Measurements from ENCODE around the gene GABRB2.
"Not testable (repeated sequence)": the region's sequence is repeated elsewhere in the genome, so short reads cannot be mapped to it uniquely, and the experiment has no call there.

GABRB2 gene

DNA sequence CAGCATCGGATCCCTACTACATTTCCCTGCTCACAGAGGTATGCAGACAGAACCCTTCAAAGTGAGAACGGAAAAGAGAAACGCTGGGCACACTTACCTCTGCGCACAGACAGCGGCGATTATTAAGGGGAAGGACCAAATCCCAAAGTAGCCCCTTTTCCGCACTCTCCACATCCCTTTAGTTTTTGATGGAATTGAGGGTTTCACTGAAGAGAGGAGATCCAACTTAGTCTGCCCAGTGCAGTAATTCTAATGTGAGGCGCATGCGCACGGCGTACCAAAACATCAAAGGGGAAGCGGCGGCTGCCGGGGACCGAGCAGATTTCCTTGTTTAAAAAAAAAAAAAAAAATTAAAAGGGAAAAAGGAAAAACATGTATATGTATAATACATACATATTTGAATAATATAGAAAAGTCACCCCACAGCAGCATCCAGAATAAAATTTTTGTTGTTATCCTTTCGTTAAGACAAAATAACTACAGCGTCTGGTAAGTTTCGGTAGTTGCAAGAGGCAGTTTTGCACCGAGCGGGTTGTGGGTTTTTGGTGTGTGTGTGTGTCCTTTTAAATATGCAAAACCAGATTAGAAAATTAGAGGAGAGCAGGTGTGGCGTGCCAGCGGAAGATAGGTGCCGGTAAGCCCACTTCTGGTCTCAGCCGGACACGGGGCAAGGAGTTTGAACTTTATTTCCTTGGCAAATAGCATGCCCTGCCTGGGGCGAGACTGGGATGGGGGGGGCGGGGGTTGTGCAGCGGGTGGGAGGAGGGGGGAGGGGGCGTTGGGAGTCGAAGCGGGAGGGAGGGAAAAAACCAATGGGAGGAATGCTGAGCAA is at the start of gene GABRB2:
TSS of gene GABRB2 (minus strand) at position 256 of the 832 bp plus-strand sequence. CDS start at position 174, 82 bp downstream.
- DNase-seq: no peak

GRCh38 chr5:161585798-161586197 is 39.3 kb upstream of the GABRB2 start:
- no peak for DNase-seq

- no peak for DNase-seq
These were observed 34.1 kb upstream of the GABRB2 start for GRCh38 chr5:161580621-161581020.

- DNase-seq: no peak
These were observed 26.4 kb upstream of the GABRB2 start for GRCh38 chr5:161572914-161573313.

DNA sequence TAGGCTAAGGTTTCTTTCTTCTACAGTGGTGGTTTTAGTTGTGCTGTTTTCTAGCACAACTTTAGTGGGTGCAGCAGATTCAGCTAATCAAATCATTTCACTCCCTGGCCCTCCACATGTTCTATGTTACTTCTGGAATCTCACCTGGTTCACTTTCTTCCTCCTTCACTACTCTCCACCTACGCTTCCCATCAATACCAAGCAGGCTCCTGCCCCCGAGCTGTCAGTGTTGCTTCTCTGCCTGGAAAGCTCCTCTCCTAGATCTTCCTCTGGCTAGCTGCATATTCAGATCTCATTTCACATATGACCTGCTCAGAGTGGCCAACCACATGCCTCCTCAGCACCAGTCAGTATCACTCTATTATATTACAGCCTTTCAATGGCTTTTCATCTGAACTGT is 19.6 kb upstream of the GABRB2 start:
- no peak for DNase-seq

- no peak for DNase-seq
These were observed 15.9 kb upstream of the GABRB2 start for GRCh38 chr5:161562446-161562845.

GRCh38 chr5:161549106-161549505 is 2.6 kb upstream of the GABRB2 start:
- no peak for DNase-seq

- no peak for DNase-seq
These were observed 2.1 kb upstream of the GABRB2 start for GRCh38 chr5:161548487-161549094.

- no peak for DNase-seq
These were observed 1.4 kb upstream of the GABRB2 start for GRCh38 chr5:161547738-161548486.

- DNase-seq: no peak
These were observed 847 bp upstream of the GABRB2 start for GRCh38 chr5:161547406-161547737.

- DNase-seq: no peak
These were observed 443 bp downstream of the GABRB2 start for GRCh38 chr5:161546095-161546469.

GRCh38 chr5:161545344-161546094 is 1.0 kb downstream of the GABRB2 start:
- no peak for DNase-seq

DNA sequence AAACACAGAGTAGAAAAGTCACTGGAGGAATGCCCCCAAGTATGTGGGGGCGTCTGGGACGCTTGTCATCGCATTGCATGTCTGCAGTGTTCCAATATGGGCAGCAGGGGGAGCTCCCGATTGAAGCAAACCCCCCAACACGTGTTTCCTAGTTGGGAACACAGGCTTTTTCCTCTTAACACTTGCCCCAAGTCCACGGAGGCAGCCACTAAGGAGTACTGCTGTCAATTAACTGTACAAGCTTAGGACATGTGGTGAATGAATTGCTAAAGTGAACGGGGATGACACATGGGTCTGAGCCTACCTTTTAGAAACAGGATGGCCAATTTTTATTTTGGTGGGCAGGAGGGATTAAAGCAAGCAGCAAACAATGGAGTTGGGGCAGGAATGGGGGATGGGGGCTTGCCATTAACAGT is 2.2 kb downstream of the GABRB2 start:
- no peak for DNase-seq

- no peak for DNase-seq
These were observed 7.5 kb downstream of the GABRB2 start for GRCh38 chr5:161539016-161539415.

- no peak for DNase-seq
These were observed 10.8 kb downstream of the GABRB2 start for GRCh38 chr5:161535762-161536161.

DNA sequence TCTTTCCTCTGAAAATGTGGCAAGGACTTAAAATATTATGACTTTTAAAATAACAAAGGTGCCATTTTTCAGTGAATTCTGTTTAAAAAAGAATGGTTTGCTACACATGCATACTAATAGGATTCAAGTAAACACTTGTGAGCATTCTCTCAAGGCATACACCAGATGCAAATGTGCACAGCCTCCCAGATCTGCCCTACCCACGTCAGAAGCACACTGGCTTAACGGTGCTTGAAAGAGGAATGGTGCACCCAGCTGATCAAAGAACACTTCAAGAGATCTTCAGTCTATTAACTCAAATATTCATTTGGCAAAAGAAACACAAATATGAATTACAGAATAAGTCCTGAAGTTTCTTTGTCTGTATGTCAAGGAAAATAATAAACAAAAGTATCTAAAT is 15.8 kb downstream of the GABRB2 start:
- DNase-seq: no peak

- DNase-seq: no peak
These were observed 32.6 kb downstream of the GABRB2 start for GRCh38 chr5:161513942-161514341.

- DNase-seq: no peak
These were observed 38.9 kb downstream of the GABRB2 start for GRCh38 chr5:161507591-161507990.

DNA sequence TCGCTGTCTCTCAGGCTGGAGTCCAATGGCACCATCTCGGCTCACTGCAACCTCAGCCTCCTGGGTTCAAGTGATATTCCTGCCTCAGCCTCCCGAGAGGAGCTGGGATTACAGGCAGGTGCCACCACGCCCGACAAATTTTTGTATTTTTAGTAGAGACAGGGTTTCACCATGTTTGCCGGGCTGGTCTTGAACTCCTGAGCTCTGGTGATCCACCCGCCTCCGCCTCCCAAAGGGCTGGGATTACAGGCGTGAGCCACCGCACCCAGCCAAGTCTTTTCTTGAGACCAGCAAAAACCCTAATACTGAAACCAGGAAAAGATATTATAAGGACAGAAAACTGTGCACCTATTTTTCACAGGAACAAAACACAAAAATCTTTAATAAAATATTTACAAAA is 41.4 kb downstream of the GABRB2 start:
- not testable (repeated sequence) for DNase-seq

DNA sequence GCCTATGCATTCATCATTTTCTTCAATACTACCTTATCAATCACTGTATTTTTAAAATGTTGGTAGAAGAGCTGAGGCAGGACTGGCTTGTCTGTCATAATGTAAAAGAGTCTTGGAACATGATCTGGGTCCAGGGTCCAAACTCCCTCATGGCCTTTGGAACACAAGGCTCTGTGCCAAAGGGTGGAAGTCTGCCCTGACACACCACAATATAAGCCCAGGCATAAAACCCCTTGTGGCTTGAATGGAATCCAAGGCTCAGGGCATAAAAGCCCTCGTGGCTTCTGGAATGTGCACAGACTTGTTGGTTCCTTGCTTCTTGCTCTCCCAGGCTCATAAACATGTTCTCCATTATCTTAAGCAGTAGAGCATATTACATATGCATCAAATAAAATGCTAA is 48.0 kb downstream of the GABRB2 start:
- DNase-seq: no peak

GRCh38 chr5:161483721-161484120 is 62.8 kb downstream of the GABRB2 start:
- no peak for DNase-seq

GRCh38 chr5:161481922-161482321 is 64.6 kb downstream of the GABRB2 start:
- no peak for DNase-seq

Measured in NCI-H2029 (cell line).